GM21825 (cell line): ENCODE measurements around the gene PCOLCE2.

Experiments used
- ATAC-seq: cut with Tn5 transposase; IDR thresholded peaks from one replicate; pipeline ENCODE4 v1.9.1; 2021; ENCODE audit warnings: mild to moderate bottlenecking, moderate library complexity; ENCODE audit not compliant: unreplicated experiment

The PCOLCE2 gene

DNA sequence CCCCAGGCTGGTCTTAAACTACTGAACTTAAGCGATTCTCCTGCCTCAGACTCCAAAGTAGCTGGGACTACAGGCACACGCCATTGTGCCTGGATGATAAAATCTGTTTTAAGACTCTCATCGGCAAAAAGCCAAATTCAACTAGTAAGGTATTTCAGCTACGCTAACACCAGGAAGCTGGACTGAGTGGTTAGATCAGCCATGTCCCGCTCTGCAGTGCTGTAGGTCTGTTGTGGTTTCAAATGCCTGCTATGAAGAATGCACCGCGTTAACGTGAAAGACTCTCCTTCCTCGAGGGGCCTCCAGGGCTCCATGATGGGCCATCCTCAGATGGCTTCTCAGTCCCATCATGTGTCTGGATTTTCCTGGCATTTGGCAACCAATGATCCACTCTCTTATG, 70.2 kb downstream of the PCOLCE2 start:
- no peak for ATAC-seq

DNA sequence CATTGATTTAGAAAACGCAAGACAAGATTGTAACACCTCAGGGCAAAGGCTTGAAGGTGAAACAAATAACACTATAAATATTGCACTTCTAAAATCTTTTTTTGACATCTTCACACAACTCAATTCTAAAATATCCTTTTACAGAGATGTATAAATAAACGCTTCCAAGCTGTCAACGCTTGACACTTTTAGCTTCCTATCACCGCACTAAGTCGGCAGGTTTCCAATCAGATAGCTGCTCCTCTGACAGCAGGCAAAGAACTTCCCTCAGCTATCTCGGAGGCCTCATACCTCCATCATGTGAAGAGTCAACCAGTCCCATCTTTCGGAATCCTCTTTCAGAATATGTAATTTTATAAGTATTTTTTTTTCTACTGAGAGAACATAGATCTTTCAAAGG, 71.0 kb downstream of the PCOLCE2 start:
- no peak for ATAC-seq

DNA sequence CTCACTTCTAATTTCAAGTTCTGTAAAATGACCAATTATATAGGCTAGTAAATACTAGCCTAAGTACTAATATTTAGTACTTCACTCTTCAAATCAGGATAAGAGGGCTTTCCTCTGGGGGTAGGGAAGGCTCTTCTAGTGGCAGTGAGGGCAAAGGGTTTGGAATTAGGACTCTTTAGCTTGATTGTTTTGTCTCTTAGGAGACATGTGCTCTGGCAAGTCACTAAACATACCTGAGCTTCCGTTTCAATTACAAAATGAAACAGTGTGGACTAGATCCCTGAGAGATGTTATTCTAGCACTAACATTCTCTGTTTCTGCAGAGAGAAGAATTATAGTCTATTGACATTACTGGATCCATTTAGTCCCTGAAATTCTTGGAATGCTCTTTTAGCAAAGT, 71.5 kb downstream of the PCOLCE2 start:
- no peak for ATAC-seq

DNA sequence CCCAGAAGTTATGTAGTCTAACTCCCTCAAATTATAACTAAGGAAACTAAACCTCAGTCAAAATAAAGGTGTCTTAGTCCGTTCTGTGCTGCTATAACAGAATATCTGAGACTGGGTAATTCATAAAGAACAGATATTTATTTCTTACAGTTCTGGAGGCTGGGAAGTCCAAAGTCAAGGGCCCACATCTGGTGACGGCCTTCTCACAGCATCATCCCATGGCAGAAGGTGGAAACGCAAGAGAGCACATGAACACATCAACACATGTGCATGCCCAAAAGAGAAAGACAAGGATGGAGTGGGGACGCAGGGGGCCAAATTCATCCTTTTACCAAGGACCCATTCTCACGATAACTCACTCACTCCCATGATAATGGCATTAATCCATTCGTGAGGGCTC, 73.1 kb downstream of the PCOLCE2 start:
- no peak for ATAC-seq

DNA sequence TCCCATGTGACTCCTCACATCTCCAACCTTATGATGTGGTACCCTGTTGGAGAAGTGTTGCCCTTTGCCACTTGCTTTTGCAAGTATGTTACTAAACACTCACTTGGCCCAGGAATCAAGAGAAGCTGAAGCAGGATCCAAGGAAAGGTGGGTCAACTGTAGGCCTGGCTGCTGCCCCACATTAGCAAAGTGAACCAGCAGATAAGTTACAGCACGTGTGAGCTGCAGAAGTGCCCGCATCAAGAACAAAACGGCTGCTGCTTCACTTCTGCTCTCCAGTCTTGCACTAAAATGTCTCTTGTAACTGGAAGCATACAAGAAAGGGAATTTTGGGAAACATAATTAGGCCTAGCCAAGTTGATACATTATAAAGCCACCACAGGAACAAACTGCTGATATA, 79.6 kb downstream of the PCOLCE2 start:
- ATAC-seq: no peak

DNA sequence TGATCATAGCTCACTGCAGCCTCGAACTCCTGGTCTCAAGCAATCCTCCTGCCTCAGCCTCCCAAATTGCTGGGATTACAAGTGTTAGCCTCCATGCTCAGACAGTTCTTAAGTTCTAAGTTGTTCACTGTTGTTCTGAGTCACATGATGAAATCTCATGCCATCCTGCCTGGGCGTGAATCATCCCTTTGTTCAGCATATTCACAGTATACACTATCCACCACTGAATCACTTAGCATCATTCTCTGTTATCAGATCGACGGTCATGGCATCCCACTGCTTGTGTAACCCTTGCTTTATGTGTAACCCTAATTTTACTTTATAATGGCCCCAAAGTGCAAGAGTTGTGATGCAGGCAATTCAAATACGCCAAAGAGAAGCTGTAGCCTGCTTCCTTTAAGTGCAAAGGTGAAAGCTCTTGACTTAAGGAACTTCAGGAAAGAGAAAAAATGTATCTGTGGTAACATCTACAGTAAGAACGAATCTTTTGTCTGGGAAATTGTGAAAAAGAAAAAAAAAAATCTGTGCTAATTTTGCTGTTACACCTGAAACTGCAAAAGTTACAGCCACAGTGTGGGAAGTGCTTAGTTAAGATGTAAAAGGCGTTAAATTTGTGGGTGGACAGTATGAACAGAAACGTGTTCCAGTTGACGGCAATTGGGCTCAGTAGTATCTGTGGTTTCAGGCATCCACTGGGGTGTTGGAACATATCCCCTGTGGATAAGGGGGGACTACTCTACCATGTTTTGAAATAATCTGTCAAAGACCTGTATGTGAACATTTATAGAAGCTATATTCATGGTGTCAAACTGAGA, 80.6 kb downstream of the PCOLCE2 start:
- no peak for ATAC-seq

DNA sequence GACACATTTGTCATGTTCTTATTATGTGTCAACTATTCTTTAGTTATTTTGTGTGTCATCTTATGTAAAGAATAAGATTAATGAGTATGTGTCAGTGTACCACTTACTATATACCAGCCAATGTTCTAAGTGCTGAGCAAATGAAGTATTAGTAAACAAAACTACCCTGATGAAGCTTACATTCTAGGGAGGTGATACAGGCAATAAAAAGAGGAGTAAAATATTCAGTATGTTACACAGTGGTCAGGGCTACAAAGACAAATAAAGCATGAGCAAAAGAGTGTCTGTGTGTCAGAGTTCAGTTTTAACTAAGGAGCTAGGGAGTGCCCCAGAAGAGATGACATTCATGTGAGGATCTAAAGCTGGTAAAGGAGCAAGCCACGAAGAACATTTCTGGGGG, 86.0 kb downstream of the PCOLCE2 start:
- ATAC-seq: no peak

DNA sequence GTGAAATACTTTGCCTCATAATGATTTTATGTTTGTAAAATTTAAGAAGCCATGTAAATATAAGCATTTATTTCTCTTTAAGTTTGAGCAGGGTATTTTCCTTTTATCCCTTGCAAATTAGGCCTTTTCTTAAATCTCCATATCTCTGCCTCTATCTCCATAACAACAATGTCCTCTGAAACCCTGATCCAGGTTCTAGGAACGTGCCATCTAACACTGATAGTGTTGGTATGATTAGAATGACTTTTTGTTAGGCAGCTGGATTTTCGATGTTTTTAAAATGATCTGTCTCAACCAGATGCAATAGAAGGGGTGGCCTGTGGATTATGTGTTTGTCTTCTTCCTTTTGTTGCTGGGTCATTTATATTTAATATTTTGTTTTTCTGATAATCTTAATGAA, 87.1 kb downstream of the PCOLCE2 start:
- no peak for ATAC-seq

DNA sequence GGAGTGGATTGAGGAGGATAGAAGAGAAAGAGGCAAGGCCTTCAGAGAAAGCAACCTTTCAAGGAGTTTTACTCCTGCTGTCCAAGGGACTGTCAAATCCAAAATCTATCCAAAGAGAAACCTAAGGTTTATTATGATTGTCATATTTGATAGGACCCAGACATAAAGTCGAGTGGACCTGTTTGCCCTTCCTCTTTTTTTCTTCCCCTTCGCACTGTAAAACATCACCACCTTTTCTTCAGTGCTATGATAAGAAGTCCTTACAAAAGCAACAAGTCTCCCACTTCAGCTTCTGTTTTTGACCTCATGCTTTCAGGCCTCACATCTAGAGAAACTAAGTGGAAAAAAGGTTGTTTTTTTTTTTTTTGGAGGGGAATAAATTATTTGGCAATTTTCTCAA, 92.1 kb downstream of the PCOLCE2 start:
- ATAC-seq: no peak

DNA sequence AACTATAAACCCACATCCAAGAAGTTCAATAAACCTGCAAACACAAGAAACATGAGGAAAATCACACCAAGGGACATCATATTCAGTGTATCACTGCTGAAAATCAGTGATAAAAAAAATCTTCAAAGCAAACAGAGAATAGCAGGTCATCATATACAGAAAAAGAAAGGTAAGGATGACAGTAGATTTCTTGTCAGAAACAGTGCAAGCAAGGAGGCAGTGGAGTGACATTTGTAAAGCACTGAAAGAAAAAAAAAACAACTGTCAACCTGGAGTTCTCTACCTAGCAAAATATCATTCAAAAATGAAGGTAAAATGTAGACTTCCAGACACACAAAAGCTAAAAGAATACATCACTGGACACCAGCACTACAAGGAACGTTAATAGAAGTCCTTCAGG, 93.6 kb downstream of the PCOLCE2 start:
- ATAC-seq: no peak

DNA sequence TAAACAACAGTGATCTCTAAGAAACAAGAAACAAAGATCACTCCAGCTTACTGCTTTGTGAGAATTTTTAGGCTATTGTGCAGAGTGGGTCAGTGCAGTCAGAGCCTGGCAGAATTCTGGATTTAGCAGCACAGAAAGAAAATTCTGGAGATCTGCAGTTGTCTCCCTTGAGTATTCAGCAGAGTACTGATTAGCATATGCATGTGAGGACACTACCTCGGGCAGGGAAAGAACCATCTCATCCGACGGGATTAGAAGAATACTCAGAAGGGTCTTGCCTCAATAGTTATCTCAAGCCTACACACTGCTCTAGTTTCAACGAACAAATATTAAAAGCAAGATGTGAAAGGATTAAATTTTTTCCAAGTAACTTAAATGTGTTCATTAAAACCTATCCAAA, 94.4 kb downstream of the PCOLCE2 start:
- no peak for ATAC-seq

DNA sequence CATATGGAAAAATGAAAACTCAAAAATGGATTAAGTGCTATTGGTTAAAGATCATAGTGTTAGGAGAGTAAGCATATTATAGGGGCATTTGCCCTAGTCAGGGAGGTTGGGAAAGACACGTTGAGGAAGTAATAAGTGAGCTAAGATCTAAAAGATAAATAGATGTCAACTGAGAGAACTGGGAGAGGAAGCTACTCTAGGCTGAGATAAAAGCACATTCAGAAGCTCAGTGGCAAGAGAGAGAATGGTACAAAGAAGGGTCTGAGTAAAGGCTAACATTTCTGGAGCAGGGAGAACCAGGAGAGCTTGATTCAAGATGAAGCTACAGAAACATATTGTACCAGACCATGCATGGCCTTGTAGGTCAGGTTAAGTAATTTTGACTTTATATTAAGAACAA, 101.2 kb downstream of the PCOLCE2 start:
- ATAC-seq: no peak

DNA sequence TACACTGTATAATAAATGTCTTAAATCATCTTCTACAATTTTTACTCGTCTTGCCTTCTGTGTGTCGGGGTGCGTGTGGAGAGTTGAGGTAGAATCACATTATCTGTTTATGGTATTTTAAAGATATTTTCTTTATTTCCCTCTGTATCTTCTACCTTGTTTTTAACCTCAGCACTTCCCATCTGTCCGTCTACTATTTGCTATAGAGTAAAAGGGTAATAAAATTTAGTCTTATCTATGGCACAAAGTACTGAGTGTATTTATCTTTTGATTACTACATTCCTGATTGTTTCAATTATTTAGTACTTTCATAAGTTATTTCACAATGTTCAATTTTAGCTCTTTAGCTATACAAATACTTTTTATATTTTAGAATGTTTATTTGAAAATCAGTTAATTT, 102.9 kb downstream of the PCOLCE2 start:
- no peak for ATAC-seq

DNA sequence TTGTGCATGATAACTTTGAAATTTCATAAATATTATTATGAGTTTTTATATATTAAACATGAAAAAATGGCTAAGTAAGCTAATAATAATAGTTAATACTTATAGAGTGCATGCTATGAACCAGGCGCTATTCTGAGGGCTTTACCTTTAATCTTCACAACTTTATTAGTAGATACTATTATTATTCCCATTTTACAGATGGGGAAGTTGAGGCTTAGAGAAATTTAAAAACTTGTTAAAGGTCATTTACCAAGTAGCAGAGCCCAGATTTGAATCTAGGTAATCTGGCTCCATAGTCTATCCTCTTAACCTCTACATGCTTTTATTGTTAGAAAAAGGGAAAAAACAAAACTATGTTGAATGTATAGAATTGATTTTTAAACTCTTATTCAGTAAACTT, 104.7 kb downstream of the PCOLCE2 start:
- no peak for ATAC-seq

DNA sequence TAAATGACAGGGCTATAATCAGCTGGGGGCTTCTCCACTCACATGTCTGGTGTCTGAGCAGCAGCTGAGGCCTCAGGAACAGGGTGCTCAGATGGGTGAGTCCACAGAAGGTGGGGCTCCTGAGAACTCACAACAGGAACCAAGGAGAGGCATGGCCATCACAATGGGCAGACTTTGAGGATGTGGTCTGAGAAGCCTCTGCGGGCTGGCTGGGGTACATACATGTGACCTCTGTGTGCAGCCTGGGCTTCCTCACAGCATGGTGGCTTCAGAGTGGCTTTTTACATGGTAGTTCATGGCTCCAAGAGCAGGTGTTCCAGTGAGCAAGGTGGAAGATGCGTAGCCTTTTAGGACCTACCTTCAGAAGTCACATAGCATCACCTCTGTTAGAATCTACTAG, 106.3 kb downstream of the PCOLCE2 start:
- ATAC-seq: no peak

DNA sequence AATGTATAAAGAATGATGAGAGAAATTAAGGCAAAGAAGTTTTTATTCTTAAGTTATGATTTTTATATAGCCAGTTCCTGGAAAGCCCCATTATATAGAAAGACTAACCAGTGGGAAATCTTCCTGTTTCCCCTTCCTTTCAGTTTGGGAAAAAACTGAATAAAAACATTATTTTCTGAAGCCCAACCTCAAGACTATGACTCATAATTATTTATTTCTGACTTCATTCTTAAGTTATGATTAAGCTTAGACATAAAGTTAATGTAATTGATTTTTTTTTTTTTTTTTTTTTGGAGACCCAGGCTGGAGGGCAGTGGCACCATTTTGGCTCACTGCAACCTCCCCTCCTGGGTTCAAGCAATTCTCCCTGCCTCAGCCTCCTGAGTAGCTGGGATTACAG, 109.3 kb downstream of the PCOLCE2 start:
- ATAC-seq: no peak

DNA sequence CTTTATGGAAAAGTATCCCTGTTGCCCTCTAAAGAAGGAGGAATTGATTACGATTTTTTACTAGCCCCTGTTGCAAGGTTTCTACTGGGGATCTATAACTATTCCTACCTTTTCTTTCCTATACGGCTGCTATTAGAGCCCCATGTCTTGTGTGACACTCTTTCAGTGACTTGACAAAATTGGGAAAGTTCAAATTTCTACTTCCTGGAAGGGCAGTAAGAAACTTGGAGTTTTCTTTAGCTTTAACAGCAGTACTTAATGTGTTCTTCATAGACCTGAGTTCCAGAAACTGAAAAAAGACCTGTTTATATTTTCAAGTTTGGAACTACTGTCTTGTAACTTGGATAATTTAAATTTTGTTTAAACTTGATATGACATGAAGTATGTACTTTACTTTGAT, 110.3 kb downstream of the PCOLCE2 start:
- no peak for ATAC-seq

DNA sequence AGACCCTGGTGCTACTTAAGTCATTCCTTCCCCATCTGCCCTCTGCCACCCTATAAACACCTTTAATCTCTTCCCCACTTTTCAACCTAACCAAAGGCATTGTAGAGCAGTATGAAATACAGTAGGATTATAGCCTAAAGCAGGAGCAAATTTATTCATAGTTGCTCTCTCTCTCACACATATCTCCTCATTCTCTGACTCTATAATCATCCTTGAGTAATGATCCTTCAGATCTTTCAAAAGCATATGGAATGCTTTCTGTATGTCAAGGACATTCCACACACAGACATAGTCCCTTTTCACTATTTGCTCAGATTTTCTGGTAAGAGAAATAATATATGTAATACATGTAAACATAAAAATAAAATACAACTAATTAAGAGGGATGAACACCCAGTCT, 111.0 kb downstream of the PCOLCE2 start:
- no peak for ATAC-seq

DNA sequence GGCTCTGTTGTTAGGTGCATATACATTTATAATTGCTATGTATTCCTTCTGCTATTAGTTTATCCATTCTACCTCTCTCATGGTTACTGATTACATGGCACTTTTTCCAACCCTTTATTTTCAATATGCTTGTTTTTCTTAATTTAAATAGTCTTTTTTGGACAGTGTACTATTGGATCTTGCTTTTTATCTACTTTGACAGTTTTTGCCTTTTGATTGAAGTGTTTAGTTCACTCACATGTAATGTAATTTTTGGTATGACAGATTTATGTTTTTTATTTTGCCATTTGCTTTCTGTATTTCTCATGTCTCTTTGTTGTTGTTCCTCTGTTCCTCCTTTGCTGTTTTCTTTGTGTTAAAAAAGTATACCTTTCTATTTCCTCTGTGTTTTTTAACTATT, 120.5 kb downstream of the PCOLCE2 start:
- no peak for ATAC-seq
